Raji (cell line): ENCODE results near the gene AP2A2.

Experiments
- POLR2A ChIP-seq: IDR thresholded peaks from 2 replicates; pipeline ENCODE4 v1.6.1; 2011; ENCODE audit warnings: low read depth, low read length, control low read depth; ENCODE audit not compliant: insufficient read depth

The AP2A2 gene

DNA sequence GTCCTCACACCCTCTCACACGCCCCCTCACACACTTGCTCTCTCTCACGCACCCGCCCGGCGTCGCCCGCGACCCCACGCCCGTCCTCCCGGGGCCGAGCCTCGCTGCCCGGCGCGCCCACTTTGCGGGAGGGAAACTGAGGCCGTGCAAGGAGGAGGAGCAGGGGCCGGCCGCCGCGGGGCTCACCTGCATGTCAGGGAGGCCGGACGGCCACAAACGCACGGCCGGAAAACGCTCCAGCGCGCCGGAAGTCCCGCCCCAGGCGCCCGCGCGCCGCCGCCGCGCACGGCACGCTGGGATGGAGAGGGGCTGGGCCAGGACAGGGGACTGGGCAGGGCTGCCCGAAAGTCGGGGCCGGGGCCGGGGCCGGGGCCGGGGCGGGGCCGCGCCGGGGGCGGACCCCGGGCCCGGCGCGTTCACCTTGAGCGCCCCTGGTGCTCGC is 15.1 kb upstream of the AP2A2 start, which contains the start of gene CHID1:
Gene CHID1 (minus strand): TSS at position 222 of the 442 bp plus-strand sequence. CDS start 5,994 bp downstream, outside the sequence.
- TF ChIP-seq POLR2A = peak; percentile 82

DNA sequence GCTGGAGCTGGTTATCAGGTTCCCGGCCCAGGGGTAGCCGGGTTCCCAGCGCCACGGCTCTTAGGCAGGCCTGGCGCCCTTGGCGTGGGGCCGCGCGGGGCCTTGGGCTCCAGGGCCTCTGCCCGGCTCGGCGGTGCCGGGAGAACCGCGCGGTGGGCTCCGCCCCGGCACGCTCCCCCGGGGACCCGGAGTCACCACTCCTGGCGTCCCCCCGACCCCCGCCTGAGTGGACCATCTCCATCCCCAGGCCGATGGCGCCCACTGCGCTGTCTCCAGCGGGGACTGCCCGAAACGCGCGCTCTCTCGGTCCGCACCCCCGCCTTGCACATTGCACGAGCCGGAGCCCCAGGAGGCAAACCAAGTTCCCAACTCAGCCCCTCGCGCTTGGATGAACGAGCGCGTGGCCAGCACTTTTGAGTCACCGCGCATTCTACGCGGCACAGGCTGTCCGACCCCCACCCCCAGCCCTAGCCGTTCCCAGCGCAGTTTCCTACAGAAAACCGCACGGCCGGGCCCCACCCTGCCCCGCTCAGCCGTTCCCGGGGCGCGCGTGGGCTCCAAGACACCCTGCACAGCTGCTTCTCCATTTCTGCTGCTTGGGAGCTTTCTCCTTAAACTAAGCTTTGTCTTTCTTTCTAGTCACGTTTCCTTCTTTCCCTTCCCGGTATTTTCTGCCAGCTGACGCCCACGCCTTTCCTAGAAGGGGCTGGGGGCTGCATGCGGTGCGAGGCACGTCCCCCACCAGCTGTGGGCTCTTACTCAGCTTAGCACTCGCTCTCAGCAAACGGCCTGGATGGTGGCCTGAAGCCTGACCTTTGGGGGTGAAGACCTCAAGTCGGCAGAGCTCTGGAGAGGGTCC is 14.4 kb upstream of the AP2A2 start:
- peak; percentile 78 for TF ChIP-seq POLR2A

DNA sequence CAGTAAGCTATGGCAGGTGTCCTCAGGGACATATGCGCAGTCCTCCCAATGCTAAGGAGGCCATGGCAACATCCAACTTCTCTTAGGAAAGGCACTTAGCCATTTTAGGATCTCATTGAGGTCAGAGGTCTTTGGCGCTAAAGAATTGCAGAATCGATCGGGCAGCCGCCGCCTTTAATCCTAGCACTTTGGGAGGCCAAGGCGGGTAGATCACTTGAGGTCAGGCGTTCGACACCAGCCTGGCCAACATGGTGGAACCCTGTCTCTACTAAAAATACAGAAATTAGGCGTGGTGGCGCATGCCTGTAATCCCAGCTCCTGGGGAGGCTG is 13.8 kb upstream of the AP2A2 start:
- no peak for TF ChIP-seq POLR2A

DNA sequence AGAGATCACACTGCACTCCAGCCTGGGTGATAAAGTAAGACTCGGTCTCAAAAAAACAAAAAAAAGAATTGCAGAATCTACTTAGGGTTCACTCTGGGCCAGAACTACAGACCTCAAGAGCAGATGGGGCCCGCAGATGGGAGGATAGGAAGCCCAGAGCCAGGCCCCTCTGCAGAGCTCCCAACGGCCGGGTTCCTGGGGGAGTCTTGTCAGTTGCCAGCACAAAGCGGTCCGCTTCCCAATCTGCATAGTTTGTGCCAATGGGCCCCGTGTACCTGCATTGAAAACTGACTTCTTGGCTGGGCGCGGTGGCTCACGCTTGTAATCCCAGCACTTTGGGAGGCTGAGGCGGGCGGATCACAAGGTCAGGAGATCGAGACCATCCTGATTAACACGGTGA is 13.4 kb upstream of the AP2A2 start:
- no peak for TF ChIP-seq POLR2A

DNA sequence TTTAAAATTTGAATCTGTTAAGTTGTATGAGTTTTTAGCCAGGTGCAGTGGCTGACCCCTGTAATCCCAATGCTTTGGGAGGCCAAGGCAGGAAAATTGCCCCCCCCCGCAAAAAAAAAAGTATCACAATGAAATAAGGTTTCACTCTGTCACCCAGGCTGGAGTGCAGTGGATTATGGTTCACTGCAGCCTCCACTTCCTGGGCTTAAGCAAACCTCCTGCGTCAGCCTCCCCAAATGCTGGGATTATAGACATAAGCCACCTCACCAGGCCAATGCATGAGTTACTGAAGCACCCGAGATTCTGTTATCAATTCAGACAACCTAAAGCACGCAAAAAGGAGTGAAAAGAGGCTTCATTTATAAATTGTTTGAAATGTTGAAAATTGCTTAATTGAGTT is 12.6 kb upstream of the AP2A2 start:
- no peak for TF ChIP-seq POLR2A

DNA sequence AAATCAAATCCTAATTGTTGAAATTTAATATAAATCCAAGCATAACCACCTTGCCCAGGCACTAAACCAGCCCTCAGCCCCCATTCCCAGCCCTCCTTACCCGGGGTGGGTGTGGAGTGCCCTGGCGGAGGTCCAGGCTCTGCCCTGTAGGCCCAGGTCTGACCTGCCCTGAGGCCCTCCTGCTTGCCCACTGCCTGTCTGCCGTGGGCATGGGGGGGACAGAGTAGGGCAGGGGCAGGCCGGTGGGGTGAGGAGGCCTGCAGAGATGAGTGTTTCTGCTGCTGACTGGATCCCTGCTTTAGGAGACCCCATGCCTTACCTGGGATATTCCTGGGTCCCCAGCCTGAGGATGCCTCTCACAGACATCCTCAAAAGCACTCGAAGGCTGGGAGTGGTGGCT is 11.5 kb upstream of the AP2A2 start:
- TF ChIP-seq POLR2A = no peak

DNA sequence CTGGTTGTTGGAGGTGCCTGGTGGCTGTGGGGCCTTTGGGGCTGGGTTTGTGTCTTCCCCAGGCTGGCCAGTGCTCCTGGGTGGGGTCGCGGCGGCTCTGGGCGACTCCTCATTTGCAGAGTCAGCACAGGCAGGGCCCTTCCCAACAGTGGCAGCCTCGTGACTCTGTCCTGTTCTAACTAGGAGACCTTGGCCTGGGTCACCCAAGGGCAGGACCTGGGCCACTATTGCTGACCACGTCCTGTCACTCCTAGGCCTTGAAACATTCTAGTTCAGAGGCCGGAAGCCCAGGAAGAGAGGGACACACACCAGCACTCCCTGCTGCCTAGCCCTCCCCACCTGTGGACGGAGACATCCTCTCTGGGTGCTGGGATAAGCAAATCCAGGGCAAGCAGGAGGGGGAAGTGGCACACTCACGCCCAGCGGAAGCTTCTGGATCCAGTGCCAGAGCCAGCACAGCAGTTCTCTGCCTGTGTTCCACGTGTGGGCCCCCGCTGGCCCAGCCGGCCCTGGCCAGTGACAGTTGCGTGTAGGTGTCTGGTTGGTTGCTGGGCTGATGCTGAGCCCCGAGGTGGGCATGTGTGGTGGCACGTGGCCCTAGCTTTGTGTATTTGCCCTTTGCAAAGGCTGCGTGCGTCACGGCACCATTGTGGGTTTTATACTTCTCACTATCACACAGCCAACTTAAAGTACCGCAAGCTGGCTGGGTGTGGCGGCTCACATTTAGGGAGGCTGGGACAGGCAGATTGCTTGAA is 10.7 kb upstream of the AP2A2 start:
- TF ChIP-seq POLR2A = no peak

DNA sequence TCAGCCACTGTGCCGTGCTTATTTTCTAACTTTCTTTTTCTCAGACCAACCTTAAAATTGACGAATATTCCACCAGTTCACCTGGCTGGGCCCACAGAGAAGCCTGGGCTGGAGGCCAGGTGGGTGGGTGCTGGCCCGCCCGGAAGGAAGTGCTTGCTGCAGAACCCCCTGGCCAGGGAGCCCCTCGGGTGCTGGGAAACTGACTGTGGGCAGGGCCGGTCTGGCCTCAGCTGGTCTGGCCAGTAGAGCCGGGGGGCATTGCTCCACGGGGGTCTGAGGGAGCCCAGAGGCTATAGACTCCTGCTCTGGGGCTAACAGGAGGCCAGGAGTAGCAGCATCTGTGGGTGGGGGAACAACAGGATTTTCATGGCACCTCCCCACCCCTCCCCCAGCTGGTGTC is 8.2 kb upstream of the AP2A2 start:
- no peak for TF ChIP-seq POLR2A

DNA sequence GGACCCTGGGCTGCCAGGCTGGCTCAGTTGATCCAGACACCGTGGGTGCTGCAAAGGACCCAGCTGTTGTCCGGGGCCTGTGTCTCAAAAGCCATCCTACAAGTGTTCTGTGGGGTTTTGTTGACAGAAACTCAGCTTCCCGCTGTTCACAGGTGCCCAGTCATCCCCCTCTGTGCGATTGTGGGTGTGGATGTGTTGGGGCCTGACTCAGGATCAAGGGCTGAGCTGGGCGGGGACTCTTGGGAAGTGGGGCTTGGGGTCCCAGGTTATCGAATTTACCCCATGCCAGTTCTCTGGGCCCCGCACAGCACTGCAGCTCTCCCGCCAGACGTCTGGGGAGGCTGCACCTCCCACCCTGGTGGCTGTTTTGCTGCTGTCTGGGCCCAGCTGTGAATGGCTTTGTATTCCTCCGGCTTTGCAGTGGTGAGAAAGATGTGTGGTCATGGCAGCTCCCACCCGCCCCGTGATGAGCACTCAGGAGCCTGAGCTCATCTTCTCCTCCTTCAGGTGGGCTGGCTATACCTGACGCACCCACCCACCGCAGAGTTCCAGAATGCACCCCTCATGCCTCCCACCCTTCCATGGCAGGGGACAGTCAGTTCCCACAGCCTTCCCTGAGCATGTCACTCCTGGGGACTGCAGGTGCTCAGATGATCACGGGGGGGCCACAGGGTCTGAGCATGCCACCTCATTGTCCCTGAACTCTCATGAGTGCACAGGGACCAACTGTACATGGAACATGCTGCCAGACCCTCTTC is 3.6 kb upstream of the AP2A2 start:
- TF ChIP-seq POLR2A = no peak

DNA sequence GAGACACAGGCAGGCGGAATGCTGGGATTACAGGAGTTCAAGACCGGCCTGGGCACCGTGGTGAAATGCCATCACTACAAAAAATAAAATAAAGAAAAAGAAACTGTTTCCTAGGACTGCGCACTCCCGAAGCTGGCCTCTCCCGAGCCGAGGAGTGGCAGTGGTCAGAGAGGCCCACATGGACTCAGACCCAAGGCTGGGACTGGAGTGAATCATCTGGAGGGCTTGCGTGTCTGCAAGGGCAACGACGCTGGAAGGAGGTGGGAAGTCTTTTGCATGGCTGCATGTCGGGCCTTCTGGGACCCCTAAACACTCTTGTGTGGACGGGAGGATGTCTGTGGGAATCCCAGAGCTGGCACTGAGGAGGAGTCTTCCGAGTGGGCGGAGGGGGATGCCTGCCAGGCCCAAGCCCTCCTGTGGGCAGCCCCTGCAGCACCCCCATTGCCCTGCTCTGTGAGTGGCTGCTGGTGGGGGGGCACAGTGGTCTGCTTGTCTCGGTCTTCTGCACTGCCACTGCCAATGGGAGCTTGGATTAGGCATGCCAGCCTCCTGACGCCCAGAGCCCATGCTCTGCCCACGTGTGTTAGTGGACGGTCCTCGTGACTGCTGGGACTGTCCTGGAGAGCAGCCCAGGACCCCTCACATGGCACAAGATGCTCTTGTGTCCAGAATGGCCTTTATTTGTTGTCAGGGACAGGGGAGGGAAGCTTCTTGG is 1.8 kb upstream of the AP2A2 start:
- TF ChIP-seq POLR2A = no peak

DNA sequence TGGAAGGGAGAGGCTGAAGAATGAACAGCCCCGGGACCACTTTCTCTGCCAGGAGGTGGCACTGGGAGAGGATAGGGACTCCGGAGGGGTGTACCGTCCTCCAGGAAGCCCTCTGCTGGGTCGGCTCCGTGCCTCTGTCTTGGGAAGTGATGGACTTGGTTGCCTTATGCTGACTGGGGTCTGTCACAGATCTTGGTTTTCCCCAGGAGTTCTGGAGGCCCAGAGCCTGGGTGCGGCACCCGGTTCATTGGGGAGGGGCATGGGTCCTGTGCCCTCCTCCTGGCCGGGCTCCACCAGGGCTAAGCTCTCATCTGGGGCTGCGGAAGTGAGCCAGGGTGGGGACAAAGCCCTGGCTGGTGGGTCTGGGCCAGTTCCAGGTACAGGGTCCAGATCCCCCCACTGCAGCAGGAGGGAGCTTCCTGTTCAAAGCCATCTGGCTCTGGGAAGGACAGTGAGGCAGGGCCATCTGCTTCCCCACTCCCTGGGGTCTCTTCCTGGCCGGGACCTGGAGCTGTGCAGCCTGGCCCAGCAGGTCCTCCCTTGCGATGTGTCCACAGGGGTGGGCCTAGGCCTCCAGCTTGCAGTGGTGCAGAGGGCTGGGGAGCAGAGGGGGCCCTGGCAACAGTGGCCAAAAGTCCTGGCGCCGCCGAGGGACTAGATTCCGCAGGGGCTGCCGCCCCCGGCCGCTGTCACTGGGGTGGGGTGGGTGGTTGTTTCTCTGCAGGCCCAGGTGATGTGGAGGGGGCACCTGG is 1.1 kb upstream of the AP2A2 start:
- TF ChIP-seq POLR2A = no peak

DNA sequence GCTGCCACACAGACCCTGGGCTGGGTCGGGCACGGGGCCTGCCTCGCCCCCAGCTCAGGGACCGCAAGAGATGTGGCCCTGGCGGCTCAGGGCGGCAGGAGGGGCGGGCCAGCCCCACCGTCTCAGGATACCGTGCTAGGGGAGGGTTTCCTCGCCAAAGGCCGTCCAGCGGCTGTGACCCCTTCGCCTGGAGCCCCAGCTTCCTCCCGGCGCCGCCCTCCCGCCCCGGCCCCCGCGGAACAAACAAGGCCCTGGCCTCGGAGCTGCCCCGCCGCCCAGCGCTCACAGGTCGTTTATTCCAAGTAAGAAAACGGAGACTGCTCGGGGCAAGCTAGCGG is 543 bp upstream of the AP2A2 start:
- no peak for TF ChIP-seq POLR2A

DNA sequence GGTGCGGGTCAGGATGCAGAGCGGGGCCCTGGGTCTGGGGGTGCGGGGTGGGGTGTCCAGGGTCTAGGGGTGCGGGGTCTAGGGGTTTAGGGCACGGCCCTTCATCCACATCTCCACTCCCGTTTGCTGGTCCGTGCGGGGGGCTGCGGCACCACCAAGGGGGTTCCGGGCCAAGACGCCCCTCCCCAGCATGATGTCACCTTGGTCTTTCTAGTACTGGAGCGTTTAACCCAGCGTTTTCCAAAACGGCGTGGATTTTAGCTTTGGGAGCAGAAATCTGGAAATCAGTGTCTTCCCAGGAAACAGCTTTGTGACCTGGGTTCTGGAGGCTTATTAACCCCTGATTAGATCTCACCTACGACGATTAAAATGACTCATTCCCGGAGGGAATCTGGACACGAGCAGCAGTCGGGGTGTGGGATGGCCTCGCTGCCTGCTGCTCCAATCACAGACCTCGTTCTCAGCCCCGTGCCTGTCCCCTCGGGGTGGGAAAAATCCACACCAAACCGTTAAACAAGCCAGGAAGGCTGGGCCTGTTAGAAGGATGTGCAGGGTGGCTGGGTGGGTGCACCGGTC is 759 bp downstream of the AP2A2 start:
- TF ChIP-seq POLR2A = no peak

DNA sequence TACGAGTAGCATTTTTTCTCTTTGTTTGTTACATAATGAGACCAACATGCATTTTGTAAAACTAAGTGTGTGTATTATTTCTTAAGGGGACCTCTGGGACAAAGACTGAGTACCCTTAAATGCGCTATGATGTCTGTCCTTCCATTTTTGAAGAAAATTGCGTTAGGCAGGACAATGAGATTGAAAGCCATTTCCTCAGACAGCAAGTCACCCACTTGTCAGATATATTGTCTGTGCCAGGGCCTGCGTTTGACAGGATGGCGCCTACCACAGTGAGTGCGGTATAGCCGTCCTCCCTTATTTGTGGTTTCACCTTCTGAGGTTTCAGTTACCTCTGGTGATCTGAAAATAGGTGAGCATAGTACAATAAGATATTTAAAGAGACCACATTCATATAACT is 2.2 kb downstream of the AP2A2 start:
- no peak for TF ChIP-seq POLR2A
